Renal cortex interstitium (tissue), 11 donors: Measurements from ENCODE around the gene CKLF. TPM values are rescaled to one million over a fixed set of nuclear protein-coding genes. Genes with fewer than 3 reads are reported as not detected.
"Not testable (repeated sequence)": the region's sequence is repeated elsewhere in the genome, so short reads cannot be mapped to it uniquely, and the experiment has no call there.

ENCODE experiments used
- DNase-seq, 11 donors: peaks; one replicate each; pipeline ENCODE4 v3.0.0-alpha.2; 2013; ENCODE audit warnings: low read depth in 9 of 11, low spot score in 4 of 11; ENCODE audit errors: extremely low read depth in 1 of 11
- polyA plus RNA-seq, 3 donors: library from polyadenylated mRNA; unstranded; fragments of 120-200 nt; gene quantifications; one replicate each; pipeline ENCODE4 v1.2.1, GENCODE V29; 2013; ENCODE audit not compliant: insufficient read length in 3 of 3

Gene CKLF
- polyA plus RNA-seq, 3 donors, result 33.1 to 42.2 (median 41.5) TPM

DNA sequence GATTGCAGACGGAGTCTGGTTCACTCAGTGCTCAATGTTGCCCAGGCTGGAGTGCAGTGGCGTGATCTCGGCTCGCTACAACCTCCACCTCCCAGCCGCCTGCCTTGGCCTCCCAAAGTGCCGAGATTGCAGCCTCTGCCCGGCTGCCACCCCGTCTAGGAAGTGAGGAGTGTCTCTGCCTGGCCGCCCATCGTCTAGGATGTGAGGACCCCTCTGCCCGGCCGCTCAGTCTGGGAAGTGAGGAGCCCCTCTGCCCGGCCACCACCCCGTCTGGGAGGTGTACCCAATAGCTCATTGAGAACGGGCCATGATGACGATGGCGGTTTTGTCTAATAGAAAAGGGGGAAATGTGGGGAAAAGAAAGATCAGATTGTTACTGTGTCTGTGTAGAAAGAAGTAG lies 38.0 kb upstream of the CKLF start:
- DNase-seq, result not testable (repeated sequence)

DNA sequence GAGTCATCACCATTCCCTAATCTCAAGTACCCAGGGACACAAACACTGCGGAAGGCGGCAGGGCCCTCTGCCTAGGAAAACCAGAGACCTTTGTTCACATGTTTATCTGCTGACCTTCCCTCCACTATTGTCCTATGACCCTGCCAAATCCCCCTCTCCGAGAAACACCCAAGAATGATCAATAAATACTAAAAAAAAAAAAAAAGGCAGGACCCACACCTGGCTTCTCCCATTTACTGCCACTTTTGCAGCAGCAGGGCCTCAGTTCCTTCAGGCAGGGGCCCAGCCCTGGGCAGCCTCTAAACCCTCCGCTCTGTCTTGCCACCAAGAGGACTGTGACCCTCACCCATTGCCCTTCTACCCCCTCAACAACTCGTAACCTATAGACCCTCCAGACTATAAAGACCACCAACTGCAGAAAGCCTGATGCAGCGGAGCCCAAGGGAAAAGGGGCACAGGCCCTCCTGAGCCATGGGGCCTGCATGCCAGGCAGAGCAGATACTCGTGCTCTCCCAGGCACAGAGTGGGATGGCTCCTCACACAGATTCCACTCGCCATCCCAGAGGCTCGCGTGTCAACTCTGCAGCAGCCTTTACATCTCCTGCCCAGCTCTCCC lies 37.3 kb upstream of the CKLF start:
- not testable (repeated sequence) for DNase-seq

DNA sequence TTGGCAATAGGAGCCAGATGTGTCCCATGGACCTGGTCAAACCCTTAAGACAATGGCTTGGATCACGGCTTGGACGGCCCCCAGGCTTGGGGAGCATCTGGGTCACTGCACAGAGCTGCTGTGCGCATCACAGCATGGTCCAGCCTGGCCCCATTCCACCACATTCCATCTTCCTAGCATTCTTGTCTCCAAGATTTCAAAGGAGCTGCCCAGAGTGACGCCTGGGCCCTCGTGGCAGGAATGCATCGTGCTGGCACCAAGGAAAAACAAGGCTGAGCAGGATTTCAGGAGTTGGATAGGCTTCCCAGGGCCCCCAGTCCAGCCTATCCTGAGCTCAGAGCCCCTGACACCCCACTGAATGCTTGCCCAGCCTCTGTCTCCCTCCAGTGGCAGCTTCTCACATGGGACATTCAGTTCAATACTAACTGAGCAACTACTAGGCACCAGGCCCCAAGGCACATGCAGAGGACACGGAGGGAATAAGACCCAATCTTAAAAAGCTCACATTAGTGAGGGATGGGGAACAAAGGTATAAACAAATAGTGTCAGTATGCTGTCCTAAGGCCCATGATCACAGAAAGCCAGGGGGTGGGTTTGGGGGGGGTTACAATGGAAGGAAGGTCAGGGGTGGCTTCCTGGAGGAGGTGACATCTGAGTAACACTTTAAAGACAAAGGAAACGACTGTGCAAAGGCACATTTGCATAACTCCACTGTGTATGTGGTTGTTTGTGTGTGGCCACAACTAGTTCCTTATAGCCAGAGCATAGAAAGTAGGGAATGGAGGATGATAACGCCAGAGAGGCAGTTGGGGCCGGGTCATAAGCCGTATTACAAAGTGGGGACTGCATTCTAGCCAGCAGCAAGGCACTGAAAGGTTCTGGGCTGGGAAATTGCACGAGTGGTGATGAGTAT lies 36.5 kb upstream of the CKLF start:
- no peak for DNase-seq

DNA sequence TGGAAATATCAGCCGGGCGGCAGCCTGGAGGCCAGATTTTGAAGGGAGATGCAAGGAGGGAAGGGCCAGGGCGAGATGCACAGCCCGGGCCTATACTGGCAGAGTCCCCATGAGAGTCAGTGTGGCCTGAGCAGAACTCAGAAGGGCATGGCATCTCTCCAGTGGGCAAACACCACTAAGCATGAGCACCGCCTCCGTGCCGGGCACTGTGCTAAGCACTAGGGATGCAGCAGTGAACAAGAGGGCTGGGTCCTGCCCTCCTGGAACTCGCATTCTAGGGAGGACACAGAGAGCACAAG lies 35.9 kb upstream of the CKLF start:
- no peak for DNase-seq

DNA sequence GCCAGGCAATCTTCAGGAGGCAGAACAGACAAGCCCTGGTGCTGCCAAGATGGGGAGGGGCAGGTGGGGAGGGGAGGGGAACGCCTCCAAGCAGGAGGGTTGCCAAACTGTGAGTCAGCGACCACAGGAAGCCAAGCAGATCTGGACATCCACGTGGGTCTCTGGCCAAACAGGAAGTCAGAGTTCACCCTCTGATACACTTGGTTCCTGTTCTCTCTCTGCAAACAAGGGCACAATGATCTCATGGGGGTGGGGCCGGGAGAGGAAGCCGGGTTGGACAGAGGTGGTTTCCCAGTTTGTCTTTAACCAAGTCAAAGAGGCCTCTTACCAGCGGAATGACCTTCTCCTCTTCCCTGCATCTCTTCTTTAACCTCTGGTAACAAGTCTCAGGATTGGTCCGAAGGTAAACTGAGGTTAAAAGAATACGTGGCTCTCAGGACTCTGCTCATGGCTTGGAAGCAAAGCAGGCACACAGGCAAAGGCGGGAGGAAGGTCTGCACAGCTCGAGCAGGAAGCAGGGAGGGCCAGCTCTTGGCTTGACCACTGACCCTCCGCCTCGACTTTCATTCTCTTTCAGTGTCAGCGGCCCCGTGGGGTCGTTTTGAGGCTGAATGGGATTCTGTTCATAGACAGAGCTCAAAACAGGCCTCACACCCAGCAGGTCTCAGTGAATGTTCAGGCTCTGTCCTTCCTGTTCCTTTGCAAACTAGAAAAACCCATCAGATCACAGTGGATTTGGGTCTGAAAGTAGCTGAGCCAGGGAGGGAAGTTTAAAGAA lies 35.4 kb upstream of the CKLF start:
- peak; percentile 60 to 89 (median 73) for DNase-seq

DNA sequence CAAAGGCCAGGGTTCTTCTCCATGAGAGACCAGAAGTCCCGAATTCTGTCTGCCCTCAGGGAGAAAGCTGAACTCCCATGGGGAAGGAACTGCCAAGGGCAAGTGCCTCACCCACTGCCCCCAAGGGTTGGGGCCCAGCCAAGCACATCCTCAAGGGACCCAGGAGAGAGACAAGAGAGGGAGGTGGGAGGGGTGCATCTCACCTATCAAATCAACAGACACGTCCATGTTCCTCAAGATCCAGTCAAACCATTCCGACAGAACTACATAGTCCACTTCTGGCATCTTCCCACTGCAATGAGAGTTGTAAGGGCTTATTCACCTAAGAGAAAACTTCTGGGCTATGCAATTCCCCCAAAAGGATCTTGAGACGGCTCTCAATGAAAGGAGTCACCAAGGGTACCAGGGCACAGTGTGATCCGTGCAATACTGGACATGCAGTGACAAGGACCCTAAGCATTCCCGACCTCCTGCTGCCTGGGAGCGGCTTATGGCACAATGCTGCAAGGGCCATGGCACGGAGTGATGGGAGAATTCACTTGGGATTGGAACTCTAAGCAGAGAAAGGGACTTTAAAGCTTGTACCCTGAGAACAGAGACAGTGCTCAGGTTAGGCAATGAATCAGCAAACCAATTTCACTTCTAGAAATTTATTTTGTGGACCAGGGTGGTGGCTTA lies 34.7 kb upstream of the CKLF start:
- DNase-seq, result no peak

DNA sequence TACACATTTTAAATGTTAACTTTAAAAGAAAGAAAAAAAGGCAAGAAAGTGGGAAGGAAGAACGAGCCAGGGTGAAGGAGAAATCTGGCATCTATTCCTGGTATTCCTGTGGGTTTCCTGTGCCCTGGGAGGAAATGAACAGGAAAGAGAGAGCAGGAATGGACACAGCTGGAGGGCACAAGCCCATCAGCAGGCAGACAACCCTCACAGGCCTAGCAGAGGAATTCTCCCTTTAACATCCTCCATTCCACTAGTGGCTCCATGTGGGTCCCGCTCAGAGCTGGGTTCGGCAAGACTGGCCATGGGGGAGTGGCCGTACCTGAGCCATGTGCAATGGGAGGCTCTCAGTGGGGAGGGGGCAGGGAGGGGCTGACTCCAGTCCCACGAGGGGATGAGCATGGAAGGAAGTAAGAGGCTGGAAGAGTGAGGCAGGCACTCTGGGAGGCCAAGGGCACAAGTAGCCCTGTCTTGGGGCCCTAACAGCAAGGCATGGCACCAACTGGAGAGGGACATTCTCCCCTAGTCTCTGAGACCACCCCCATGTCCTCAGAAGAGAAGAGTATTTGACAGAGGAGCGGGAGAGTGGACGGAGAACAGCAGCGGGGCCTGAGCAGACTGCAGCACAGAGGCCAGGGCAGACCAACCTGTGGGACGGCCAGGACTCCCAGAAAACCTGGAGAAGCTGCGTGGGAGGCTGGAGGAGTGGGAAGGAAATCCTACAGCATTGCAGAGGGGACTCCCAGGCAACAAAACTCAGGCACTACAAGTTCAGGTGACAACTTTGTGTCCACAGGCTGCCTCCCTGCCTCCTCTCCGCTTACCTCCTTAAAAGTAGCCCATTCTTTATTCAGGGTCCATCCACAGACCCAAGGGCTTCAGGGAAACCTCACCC lies 32.6 kb upstream of the CKLF start:
- DNase-seq, result no peak

DNA sequence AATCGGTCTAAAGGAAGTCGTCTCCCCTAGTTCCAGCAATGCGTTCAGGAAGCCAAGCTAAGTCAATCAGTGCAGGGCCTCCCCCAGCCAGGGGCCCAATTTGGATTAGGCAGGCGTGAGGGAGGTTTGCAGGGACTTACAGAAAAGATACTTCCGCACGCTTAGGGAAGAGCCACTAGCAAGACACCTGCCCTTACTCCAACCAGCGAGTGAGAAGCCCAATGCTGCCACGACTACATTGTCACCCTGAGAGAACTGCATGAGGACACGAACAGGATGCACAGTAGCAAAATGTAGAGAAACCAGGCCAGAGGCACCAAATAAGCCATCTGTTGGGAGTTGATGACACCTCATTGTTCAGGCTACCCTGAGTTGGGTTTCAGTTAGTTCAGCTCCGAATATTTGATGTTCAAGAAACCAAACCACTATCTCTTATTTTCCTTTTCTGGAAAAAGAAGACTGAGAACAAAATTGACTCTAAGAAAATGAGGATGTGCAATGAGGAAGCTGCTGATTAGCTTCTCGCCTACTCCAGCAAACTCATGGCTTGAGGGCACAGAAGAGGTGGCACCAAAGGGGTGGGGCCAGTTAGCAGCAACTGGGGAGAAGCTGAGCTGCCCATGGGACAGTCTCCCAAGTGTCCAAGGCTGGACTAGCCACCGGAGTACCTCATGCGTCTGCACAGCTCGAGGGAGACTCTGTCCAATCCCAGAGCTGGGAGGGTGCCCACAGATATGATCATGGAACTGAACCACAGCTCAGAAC lies 31.8 kb upstream of the CKLF start:
- DNase-seq, result no peak

DNA sequence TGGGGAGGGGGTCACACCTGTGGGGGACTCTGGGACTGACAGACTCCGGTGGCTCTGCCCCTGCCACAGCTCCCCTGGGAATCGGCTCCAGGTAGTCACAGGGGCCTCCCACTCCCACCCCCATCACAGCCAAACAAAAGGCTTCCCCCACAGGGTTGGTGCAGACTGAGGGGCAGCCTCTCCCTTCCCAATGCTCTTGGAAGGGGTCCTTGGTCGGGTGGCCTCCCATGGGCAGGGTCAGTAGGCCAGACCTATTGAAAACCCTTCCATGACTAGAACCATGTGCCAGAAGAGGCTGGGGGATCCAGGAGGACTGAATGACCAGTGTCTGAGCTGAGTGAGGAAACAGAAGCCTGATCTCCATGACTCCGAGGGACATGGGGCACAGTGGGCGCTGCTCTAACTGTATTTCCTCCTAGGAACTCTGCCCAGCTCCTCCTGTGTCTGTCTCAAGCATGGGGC lies 31.1 kb upstream of the CKLF start:
- no peak for DNase-seq

DNA sequence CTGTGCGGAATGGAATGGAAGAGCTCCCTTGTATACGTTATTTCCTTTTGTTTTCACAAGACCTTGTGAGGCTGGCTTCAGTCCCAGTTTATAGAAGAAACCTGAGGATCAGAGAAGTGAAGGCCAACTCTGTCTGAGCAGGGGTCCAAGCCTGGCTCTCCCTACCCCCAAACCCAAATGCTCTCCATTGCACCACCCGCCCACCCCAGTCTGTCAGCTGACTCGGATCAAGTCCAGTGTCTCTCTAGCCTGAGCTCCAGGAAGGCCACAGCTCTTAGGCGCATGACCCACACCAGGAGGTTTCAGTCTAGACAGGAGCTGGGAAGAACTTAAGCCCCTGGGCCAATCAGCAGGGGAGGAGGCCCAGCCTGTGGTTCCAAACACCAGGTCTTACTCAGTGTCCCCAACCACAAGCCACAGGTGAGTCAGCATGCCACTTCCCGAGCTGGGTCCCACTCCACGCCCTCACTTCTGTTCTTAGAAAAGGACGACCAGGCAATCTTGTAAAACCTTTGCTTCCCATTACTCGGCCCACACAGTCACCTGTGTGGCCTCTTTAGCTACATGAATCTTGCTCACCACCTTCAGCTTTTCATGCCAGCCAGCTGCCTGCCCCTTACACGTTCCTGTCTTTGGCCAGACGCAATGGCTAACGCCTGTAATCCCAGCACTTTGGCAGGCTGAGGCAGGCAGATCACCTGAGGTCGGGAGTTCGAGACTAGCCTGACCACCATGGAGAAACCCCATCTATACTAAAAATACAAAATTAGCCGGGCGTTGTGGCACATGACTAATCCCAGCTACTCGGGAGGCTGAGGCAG lies 30.2 kb upstream of the CKLF start:
- no peak for DNase-seq

DNA sequence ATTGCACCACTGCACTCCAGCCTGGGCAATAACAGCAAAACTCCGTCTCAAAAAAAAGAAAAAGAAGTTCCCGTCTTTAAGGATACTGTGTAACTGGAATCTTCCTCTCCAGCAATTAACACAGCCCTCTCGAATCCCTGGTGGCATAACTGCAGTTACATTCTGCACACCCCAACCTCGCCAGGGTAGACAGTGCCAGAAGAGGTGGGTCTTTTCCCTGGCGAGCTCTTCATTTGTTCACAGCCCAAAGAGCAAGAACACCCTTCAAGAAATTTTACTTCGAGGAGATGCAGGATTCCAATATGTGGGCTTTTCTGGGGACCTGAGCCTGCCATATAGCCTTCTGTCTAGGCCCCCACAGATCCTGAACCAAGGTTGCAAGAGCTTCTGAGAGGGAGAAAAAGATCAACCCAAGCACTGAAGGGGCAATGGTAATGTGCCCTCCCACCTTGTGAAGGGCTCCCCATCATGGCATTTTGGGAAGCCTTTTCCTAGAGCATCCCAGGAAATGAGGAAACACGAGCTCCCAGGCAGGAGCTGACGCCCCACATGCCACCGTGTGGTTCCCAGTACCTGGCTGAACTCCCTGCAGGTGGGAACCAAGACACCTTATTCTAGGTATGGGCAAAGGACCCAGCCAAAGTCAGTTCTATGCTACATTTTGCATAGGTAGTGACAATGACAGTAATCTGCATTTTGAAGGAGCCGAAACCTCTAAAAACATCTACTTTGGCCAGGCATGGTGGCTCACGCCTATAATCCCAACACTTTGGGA lies 29.4 kb upstream of the CKLF start:
- DNase-seq, result no peak

DNA sequence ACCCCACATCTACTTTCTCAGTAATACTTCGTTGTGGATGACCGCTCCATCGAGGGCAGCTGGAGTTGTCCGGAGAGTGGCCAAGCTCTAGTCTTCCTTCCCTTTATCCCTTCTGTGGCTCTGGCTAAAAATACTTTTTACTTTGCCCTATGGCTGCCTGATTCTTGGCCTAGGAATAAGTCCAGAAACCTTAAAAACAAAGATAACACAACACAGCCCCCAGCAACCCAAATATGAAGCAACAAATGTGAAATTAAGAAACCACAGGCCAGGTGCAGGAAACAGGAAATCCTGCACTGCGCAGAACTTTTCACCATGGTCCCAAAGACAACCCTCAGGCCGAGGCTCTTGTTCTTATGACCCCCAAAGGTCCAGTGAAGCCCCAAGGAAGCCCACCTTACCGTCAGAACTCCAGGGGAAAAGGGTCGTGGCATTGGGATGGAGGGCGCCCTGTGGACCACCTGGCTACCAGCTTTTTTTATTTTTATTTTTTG lies 28.5 kb upstream of the CKLF start:
- no peak for DNase-seq

DNA sequence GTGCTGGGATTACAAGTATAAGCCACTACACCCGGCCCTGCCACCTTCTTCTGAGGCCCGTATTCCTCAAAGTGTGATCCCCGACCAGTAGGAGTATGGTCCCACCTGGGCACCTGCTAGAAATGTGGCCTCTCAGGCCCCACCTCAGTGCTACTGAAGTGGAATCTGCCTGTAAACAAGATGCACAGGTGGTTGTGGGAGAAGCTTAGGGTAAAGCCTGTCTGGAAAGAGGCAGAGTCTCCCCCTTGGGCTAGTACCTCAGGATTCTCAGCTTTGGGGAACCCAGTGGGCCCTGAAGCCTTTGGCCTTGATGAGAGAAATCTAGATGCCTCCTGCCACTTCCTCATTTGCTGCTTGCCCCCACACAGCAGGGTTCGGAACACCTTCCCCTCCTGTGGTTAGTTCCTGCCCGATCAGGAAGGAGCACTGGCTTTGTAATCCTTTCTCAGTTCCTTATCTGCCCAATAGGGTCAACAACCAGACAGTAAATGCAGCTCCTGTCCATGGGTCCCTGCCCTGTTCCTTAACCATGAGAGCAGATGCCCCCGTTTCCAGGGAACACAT lies 27.7 kb upstream of the CKLF start:
- DNase-seq, result no peak

DNA sequence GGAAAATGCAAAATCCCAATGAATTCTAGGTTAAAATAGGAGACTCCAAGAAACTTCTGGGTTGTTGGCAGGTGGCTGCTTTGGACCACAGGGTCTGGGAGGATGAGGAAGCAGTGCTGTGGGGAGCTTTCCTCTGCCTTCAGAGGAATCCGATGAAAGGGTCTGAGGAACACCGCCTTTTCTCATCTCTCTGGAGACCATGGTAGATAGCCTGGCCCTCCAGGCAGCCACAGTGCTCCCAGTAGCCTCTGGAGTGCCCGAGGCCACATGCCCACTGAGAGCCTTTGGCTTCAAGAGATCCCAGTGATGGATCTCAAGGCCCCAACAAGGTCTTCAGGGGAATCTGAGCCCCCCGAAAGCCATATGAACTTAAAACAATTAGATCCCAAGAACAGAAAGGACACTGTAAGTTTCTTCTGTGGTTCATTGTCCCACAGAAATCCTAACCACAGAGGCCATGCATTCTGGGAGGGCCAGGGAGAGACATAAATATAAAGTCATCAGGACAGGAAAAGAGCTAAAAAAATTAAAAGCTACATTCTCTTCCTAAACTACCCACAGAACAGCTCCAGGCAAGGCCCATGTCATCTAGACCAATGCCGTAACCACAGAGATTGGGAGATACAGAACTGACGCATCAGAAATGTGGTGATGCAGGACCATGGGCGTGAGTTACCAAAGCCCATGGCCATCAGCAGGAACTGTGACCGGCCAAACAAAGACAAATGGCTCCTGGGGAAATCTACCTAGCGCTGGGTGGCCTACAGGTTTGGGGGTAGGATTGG lies 26.8 kb upstream of the CKLF start:
- DNase-seq, result no peak

DNA sequence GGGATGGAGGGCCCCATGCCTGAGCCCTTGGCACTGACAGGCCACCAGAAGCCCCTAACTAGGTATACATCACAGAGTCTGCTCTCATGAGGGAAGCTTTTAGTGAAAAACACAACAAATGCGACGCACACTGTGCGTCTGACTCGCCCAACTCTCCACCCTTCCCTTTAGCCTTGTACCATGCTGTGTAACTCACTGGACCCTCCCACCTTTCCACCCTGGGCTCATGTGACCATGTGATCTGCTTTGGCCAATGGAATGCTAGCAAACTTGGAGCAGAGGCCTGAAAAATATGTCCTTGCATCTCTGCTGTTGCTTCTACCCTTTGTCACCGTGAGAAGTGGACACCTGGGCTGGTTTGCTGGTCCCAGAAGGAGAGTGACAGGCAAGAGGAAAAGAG lies 24.1 kb upstream of the CKLF start:
- DNase-seq, result no peak
